Amniotic epithelial cell (primary cell): ENCODE results near the gene C3AR1.
A peak's percentile ranks its signal among the peaks of the same experiment; 100 is the strongest.
"Not testable (repeated sequence)": the region's sequence is repeated elsewhere in the genome, so short reads cannot be mapped to it uniquely, and the experiment has no call there.

Source experiments
- DNase-seq: peaks from one replicate; pipeline ENCODE4 v3.0.0-alpha.2; 2010; ENCODE audit warnings: low read depth

Gene C3AR1

GRCh38 chr12:8028267-8028666 is 37.9 kb downstream of the C3AR1 start:
- DNase-seq = no peak

GRCh38 chr12:8027856-8028255 is 38.3 kb downstream of the C3AR1 start:
- no peak for DNase-seq

- DNase-seq = peak; percentile 99
Measured at GRCh38 chr12:8026291-8026900, 39.8 kb downstream of the C3AR1 start.

GRCh38 chr12:8018666-8019581 is 47.2 kb downstream of the C3AR1 start:
- peak; percentile 17 for DNase-seq

GRCh38 chr12:8018213-8018612 is 47.9 kb downstream of the C3AR1 start:
- DNase-seq = not testable (repeated sequence)

- no peak for DNase-seq
Measured at GRCh38 chr12:8014836-8015235, 51.3 kb downstream of the C3AR1 start.

GRCh38 chr12:8012651-8013309 is 53.4 kb downstream of the C3AR1 start:
- peak; percentile 55 for DNase-seq

GRCh38 chr12:8011331-8011730 is 54.8 kb downstream of the C3AR1 start:
- DNase-seq = peak; percentile 92
